Measurements from ENCODE around the gene NEDD4. TPM values are rescaled to one million over a fixed set of nuclear protein-coding genes. Genes with fewer than 3 reads are reported as not detected.
A peak's percentile ranks its signal among the peaks of the same experiment; 100 is the strongest.

Gene NEDD4
- total and polyA plus RNA-seq, 2 of the 4 experiments (the other 2 are of a cell fraction): 27.4 to 80.7 TPM

DNA sequence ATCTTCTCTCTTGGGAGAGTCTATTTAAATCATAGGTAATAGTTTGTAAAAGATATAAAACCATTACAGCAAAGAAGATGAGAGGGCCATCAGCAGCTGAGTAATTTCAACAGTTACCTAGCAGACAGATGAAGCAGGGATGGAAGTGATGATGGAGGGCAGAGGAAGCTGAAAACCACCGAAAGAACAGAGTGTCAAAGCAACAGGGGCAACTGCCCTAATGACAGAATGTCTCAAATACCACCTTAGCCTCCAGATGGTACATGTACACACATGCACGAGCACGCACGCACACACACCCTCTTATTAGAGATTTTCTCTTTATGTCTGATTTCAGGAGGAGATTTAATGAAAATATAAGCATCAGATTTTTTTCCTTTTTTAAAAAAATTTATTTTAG is 64.5 kb downstream of the NEDD4 start:
- no peak overlapping the region for H2AK9ac ChIP-seq (replicated peaks; ENCODE audit: low read depth, low read length, poor library complexity)
- no peak overlapping the region for H3K56ac ChIP-seq (ENCODE audit: extremely low read depth, insufficient read depth, low read length)
- peak overlapping the region; percentile 76; the same call in 1 of the 2 replicates for H3K23ac ChIP-seq (ENCODE audit: low read depth, low read length)
- no peaks in the 10 kb centered on the region for H3K27me3 ChIP-seq (ENCODE audit: control insufficient read depth, insufficient read depth, low read length)
- H3K18ac ChIP-seq (ENCODE audit: low read depth, low read length): no peak overlapping the region
- ATAC-seq (ENCODE audit: low read depth) (no peak), DNase-seq (no peak)
- no peak overlapping the region for H2BK5ac ChIP-seq (ENCODE audit: low read depth, low read length, poor library complexity, severe bottlenecking)
- TF ChIP-seq RAD21 (IDR thresholded peaks at IDR 0.05; ENCODE audit: low read length) (no peak), MAFK (IDR thresholded peaks at IDR 0.05; ENCODE audit: low read depth, low read length) (no peak), CHD1 (IDR thresholded peaks at IDR 0.05; ENCODE audit: low read depth, low read length) (no peak), SMC3 (IDR thresholded peaks at IDR 0.05; ENCODE audit: low read depth, low read length) (no peak), MAZ (IDR thresholded peaks at IDR 0.05; ENCODE audit: borderline replicate concordance, low read depth, low read length) (no peak), NFE2L2 (IDR thresholded peaks at IDR 0.05; ENCODE audit: low read depth, low read length) (no peak), RCOR1 (IDR thresholded peaks at IDR 0.05; ENCODE audit: insufficient replicate concordance, low read length) (no peak), BHLHE40 (IDR thresholded peaks at IDR 0.05; ENCODE audit: low read depth, low read length) (no peak), MXI1 (IDR thresholded peaks at IDR 0.05; ENCODE audit: borderline replicate concordance, low read depth, low read length) (no peak), POLR2A (IDR thresholded peaks at IDR 0.05; ENCODE audit: low read depth, low read length) (no peak), FOS (IDR thresholded peaks at IDR 0.05; ENCODE audit: low read depth, low read length) (no peak), RFX5 (IDR thresholded peaks at IDR 0.05; ENCODE audit: low read depth, low read length) (no peak), CEBPB (IDR thresholded peaks at IDR 0.05; ENCODE audit: low read depth, low read length) (no peak)
- TF ChIP-seq, protein P1, sequence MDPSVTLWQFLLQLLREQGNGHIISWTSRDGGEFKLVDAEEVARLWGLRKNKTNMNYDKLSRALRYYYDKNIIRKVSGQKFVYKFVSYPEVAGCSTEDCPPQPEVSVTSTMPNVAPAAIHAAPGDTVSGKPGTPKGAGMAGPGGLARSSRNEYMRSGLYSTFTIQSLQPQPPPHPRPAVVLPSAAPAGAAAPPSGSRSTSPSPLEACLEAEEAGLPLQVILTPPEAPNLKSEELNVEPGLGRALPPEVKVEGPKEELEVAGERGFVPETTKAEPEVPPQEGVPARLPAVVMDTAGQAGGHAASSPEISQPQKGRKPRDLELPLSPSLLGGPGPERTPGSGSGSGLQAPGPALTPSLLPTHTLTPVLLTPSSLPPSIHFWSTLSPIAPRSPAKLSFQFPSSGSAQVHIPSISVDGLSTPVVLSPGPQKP (IDR thresholded peaks at IDR 0.05; ENCODE audit: borderline replicate concordance, low read depth, low read length): no peak
- TF ChIP-seq, protein P2, sequence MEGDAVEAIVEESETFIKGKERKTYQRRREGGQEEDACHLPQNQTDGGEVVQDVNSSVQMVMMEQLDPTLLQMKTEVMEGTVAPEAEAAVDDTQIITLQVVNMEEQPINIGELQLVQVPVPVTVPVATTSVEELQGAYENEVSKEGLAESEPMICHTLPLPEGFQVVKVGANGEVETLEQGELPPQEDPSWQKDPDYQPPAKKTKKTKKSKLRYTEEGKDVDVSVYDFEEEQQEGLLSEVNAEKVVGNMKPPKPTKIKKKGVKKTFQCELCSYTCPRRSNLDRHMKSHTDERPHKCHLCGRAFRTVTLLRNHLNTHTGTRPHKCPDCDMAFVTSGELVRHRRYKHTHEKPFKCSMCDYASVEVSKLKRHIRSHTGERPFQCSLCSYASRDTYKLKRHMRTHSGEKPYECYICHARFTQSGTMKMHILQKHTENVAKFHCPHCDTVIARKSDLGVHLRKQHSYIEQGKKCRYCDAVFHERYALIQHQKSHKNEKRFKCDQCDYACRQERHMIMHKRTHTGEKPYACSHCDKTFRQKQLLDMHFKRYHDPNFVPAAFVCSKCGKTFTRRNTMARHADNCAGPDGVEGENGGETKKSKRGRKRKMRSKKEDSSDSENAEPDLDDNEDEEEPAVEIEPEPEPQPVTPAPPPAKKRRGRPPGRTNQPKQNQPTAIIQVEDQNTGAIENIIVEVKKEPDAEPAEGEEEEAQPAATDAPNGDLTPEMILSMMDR (conservative IDR thresholded peaks at IDR 0.05; ENCODE audit: low read depth, low read length): no peak
- TF ChIP-seq, protein P3, sequence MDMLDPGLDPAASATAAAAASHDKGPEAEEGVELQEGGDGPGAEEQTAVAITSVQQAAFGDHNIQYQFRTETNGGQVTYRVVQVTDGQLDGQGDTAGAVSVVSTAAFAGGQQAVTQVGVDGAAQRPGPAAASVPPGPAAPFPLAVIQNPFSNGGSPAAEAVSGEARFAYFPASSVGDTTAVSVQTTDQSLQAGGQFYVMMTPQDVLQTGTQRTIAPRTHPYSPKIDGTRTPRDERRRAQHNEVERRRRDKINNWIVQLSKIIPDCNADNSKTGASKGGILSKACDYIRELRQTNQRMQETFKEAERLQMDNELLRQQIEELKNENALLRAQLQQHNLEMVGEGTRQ (IDR thresholded peaks at IDR 0.05; ENCODE audit: low read depth, low read length): no peak
- no peaks in the 10 kb centered on the region for H4K20me1 ChIP-seq (ENCODE audit: insufficient read depth, low read length)
- H2BK15ac ChIP-seq (ENCODE audit: low read depth, low read length): no peak overlapping the region
- dilution Hi-C loops (cut with HindIII; ENCODE audit: low sequenced_read_pairs, unreplicated experiment) (no loop called here), intact Hi-C loops (cut with micrococcal nuclease) (no loop called here), in situ Hi-C loops (cut with MboI; ENCODE audit: low sequenced_read_pairs) (no loop called here)
- H3K9me3 ChIP-seq (ENCODE audit: control insufficient read depth, insufficient read depth, low read length): no peaks in the 10 kb centered on the region
- H3K14ac ChIP-seq (replicated peaks; ENCODE audit: low read depth, low read length): no peak overlapping the region; the same call in 1 of the 2 replicates
- H4K91ac ChIP-seq (ENCODE audit: insufficient read depth, low read depth, low read length): no peak overlapping the region
- H3K4me2 ChIP-seq (ENCODE audit: low read depth, low read length): no peak overlapping the region
- H4K5ac ChIP-seq (ENCODE audit: low read depth, low read length): no peak overlapping the region
- H3K9ac ChIP-seq (ENCODE audit: low read depth, low read length): no peak overlapping the region
- H3K4ac ChIP-seq (ENCODE audit: low read depth, low read length): no peak overlapping the region
- no TSS peak for BruUV-seq (replicated peaks)
- H3K9me1 ChIP-seq (ENCODE audit: insufficient read depth, low read length): peaks cover 5% of the 10 kb centered on the region; the same call in 1 of the 2 replicates
- H3K4me3 ChIP-seq (ENCODE audit: insufficient read depth, low read depth, low read length): no peak overlapping the region
- H4K8ac ChIP-seq (ENCODE audit: low read depth in 2 of 2, low read length in 2 of 2): no peak overlapping the region
- H2BK20ac ChIP-seq (ENCODE audit: low read depth, low read length): no peak overlapping the region
- H2AK5ac ChIP-seq (ENCODE audit: low read depth, low read length): 0 out of 2 replicates have a peak overlapping the region, but pooled peaks have one; percentile 39
- no peak overlapping the region for H2AFZ ChIP-seq (replicated peaks; ENCODE audit: low read length, poor library complexity)
- WGBS, 2 experiments (ENCODE audit: extremely low coverage in 2 of 2, insufficient read length in 1 of 2): no CpG with 5 or more reads among the region's 4 CpGs
- ChIA-PET CTCF (interaction anchor here (1.3 kb wide), 1 partner anchor 11 kb away, joined by 4 read pairs; no protein-coding TSS in a partner anchor), POLR2A (ENCODE audit: unreplicated experiment) (no interaction called here)
- peaks cover 18 to 20% of the 10 kb centered on the region in 2 experiments for H3K79me1 ChIP-seq (ENCODE audit: low read depth in 1 of 2, low read length in 2 of 2)
- no peaks in the 10 kb centered on the region for H3K4me1 ChIP-seq (ENCODE audit: control insufficient read depth, insufficient read depth, low read length)
- H2BK120ac ChIP-seq (ENCODE audit: low read depth, low read length): no peak overlapping the region
- no peaks in the 10 kb centered on the region for H3K36me3 ChIP-seq (ENCODE audit: control insufficient read depth, insufficient read depth, low read length)
- H3K27ac ChIP-seq (ENCODE audit: insufficient read depth, low read length): no peak overlapping the region

Measured in IMR-90 (cell line).